Lower leg skin (tissue), 3 donors: ENCODE data around the gene TDRD1.
"Not testable (repeated sequence)": the region's sequence is repeated elsewhere in the genome, so short reads cannot be mapped to it uniquely, and the experiment has no call there.

Experiments used
- POLR2A ChIP-seq, 2 donors: fragments of 450-650 bp; IDR thresholded peaks; one replicate each; pipeline ENCODE4 v1.6.1; 2016 to 2017; ENCODE audit warnings: antibody characterized with exemption in 2 of 2, mild to moderate bottlenecking in 1 of 2, moderate library complexity in 1 of 2
- TF ChIP-seq, protein P1 (sequence below), 3 donors: fragments of 450-650 bp; IDR thresholded peaks; one replicate each; pipeline ENCODE4 v1.5.1; 2016; ENCODE audit warnings: antibody characterized with exemption in 3 of 3, mild to moderate bottlenecking in 3 of 3, moderate library complexity in 2 of 3

DNA sequence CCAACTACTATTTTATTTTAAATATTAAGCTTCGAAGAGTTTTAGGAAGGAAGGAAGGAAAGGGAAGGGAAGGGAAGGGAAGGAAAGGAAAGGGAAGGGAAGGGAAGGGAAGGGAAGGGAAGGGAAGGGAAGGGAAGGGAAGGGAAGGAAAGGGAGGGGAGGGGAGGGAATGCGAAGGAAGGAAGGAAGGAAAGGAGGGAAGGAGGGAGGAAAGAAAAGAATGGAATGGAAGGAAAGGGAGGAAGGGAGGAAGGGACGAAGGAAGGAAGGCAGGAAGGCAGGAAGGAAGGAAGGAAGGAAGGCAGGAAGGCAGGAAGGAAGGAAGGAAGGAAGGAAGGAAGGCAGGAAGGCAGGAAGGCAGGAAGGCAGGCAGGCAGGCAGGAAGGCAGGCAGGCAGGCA lies 29.7 kb upstream of the TDRD1 start:
- TF ChIP-seq, protein P1, sequence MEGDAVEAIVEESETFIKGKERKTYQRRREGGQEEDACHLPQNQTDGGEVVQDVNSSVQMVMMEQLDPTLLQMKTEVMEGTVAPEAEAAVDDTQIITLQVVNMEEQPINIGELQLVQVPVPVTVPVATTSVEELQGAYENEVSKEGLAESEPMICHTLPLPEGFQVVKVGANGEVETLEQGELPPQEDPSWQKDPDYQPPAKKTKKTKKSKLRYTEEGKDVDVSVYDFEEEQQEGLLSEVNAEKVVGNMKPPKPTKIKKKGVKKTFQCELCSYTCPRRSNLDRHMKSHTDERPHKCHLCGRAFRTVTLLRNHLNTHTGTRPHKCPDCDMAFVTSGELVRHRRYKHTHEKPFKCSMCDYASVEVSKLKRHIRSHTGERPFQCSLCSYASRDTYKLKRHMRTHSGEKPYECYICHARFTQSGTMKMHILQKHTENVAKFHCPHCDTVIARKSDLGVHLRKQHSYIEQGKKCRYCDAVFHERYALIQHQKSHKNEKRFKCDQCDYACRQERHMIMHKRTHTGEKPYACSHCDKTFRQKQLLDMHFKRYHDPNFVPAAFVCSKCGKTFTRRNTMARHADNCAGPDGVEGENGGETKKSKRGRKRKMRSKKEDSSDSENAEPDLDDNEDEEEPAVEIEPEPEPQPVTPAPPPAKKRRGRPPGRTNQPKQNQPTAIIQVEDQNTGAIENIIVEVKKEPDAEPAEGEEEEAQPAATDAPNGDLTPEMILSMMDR (IDR thresholded peaks at IDR 0.05): not testable (repeated sequence)
- TF ChIP-seq POLR2A (IDR thresholded peaks at IDR 0.05): not testable (repeated sequence)
